Natural killer cell (primary cell): ENCODE measurements around the gene FOXL2. TPM values are rescaled to one million over a fixed set of nuclear protein-coding genes. Genes with fewer than 3 reads are reported as not detected.

ENCODE experiments used
- ATAC-seq, 3 donors: fragments of 150-1000 bp in 2 of 3; fragments of 200-7000 bp in 1 of 3; cut with Tn5 transposase; 1 replicate in 1 of 3; 2 replicates in 2 of 3; pipeline ENCODE4 v1.10.0; 2021; ENCODE audit warnings: mild to moderate bottlenecking in 2 of 3, moderate library complexity in 2 of 3
- DNase-seq, 2 donors: peaks; one replicate each; pipeline versions ENCODE4 v3.0.0 to v3.0.0-alpha.2; 2013 to 2021; ENCODE audit warnings: mixed read lengths in 1 of 2
- H3K27ac ChIP-seq: one replicate; pipeline ENCODE4 v1.5.1; 2013; ENCODE audit warnings: mild to moderate bottlenecking, low read length
- H3K27me3 ChIP-seq: one replicate; pipeline ENCODE4 v1.6.1; 2013; ENCODE audit warnings: low read length; ENCODE audit not compliant: control insufficient read depth, insufficient read depth
- H3K36me3 ChIP-seq: one replicate; pipeline ENCODE4 v1.6.1; 2013; ENCODE audit warnings: low read length; ENCODE audit not compliant: control insufficient read depth, insufficient read depth
- H3K4me1 ChIP-seq: one replicate; pipeline ENCODE4 v1.6.1; 2013; ENCODE audit warnings: low read length; ENCODE audit not compliant: control insufficient read depth, insufficient read depth
- H3K4me3 ChIP-seq: one replicate; pipeline ENCODE4 v1.5.1; 2013; ENCODE audit warnings: low read length
- H3K9me3 ChIP-seq: one replicate; pipeline ENCODE4 v1.6.1; 2013; ENCODE audit warnings: low read length; ENCODE audit not compliant: control insufficient read depth, insufficient read depth
- H3K27ac Mint-ChIP-seq, 2 donors: one replicate each; pipeline ENCODE4 v1.8.0; 2022; ENCODE audit warnings: mild to moderate bottlenecking in 2 of 2, mixed read lengths in 2 of 2, moderate library complexity in 1 of 2
- H3K27me3 Mint-ChIP-seq, 2 donors: one replicate each; pipeline ENCODE4 v1.8.0; 2022; ENCODE audit warnings: low read depth in 2 of 2, mixed read lengths in 2 of 2
- H3K36me3 Mint-ChIP-seq: one replicate; pipeline ENCODE4 v1.8.0; 2022; ENCODE audit warnings: mixed read lengths
- H3K4me1 Mint-ChIP-seq, 2 donors: one replicate each; pipeline ENCODE4 v1.8.0; 2022; ENCODE audit warnings: mixed read lengths in 2 of 2
- H3K4me3 Mint-ChIP-seq: one replicate; pipeline ENCODE4 v1.8.0; 2022; ENCODE audit warnings: mild to moderate bottlenecking, moderate library complexity, mixed read lengths
- H3K9me3 Mint-ChIP-seq, 2 donors: one replicate each; pipeline ENCODE4 v1.8.0; 2022; ENCODE audit warnings: mixed read lengths in 2 of 2
- WGBS: methylation state at CpG from one replicate; pipeline ENCODE4 v1.1.7; 2013; ENCODE audit warnings: missing lambda C conversion rate; ENCODE audit not compliant: insufficient coverage; 5-methylcytosine and 5-hydroxymethylcytosine counted together
- intact Hi-C: fragments of 100-400 bp; cut with micrococcal nuclease; formaldehyde crosslinking; loops from one replicate; pipeline ENCODE4 v1.14.2; 2022
- total RNA-seq, 4 donors: library from RNA; stranded (reverse); fragments of 120-200 nt in 1 of 4; gene quantifications; one replicate each; pipeline versions ENCODE4 v1.2.3 to v1.2.4, GENCODE V29; 2013 to 2022
- TF ChIP-seq, protein P1 (sequence below): fragments of 200-600 bp; IDR thresholded peaks from one replicate; pipeline ENCODE4 v1.8.0; 2022; ENCODE audit warnings: antibody characterized with exemption

Gene FOXL2
- total RNA-seq, 3 donors from 2014 or later (not counting 1 experiment from before 2014, with no cell fraction given) = not detected

DNA sequence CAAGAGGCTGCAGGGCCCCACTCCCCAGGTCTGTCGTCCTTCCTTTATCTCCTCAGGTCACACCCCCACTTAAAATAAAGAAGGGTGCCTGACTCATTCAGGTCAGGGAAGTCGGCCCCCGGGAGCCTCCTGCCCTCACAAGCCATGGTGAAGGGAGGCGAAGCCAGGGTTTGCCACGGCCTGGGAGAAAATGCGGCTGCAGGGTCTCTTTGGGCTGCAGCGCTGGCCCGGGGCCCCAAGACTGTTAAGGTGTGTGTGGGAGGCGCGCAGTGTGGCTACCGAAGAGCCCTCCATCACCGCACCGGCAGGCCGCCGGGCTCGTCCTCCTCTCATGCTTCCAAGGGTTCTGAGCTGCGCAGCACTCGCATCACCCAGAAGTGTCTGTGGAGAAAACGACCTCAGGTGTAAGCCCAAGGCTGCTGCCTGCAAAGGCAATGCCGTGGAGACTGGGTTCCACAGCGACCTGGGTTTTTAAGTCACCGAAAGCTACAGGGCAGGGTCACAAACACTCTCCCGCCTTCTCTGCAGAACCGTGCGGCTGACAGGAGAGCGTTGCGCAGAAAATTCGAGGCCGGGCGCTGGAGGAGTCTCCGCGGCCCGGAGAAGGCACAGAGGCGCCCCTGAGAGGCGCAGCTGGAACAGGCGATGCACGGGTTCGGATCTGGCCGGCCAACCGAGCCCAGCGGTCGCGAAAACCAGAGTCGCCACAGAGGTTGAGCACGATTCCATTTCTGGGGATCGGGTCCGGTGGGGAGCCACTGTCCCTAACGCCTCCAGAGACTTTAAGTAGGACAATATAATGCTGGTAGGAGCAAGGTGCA lies 8.7 kb downstream of the FOXL2 start:
- peaks cover 44% of the 10 kb centered on the region for H3K4me1 ChIP-seq
- Mint-ChIP-seq H3K9me3 (no peaks in the 10 kb centered on the region), H3K27ac (no peak overlapping the region), H3K27me3 (peaks cover 78 to 81% of the 10 kb centered on the region in 2 donors), H3K36me3 (no peaks in the 10 kb centered on the region), H3K4me3 (peak overlapping the region; percentile 78), H3K4me1 (peaks cover 18 to 41% of the 10 kb centered on the region in 2 donors)
- H3K27me3 ChIP-seq = peaks cover 85% of the 10 kb centered on the region
- ATAC-seq (peak in 1 of 3 donors; percentile 12), DNase-seq (peak in 1 of 2 donors; percentile 42)
- 5% methylated on average over 48 of the region's 48 CpGs for WGBS
- H3K36me3 ChIP-seq = no peaks in the 10 kb centered on the region
- TF ChIP-seq, protein P1, sequence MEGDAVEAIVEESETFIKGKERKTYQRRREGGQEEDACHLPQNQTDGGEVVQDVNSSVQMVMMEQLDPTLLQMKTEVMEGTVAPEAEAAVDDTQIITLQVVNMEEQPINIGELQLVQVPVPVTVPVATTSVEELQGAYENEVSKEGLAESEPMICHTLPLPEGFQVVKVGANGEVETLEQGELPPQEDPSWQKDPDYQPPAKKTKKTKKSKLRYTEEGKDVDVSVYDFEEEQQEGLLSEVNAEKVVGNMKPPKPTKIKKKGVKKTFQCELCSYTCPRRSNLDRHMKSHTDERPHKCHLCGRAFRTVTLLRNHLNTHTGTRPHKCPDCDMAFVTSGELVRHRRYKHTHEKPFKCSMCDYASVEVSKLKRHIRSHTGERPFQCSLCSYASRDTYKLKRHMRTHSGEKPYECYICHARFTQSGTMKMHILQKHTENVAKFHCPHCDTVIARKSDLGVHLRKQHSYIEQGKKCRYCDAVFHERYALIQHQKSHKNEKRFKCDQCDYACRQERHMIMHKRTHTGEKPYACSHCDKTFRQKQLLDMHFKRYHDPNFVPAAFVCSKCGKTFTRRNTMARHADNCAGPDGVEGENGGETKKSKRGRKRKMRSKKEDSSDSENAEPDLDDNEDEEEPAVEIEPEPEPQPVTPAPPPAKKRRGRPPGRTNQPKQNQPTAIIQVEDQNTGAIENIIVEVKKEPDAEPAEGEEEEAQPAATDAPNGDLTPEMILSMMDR = no peak
- H3K27ac ChIP-seq = no peak overlapping the region
- intact Hi-C loops = no loop called here
- no peak overlapping the region for H3K4me3 ChIP-seq
- no peaks in the 10 kb centered on the region for H3K9me3 ChIP-seq

DNA sequence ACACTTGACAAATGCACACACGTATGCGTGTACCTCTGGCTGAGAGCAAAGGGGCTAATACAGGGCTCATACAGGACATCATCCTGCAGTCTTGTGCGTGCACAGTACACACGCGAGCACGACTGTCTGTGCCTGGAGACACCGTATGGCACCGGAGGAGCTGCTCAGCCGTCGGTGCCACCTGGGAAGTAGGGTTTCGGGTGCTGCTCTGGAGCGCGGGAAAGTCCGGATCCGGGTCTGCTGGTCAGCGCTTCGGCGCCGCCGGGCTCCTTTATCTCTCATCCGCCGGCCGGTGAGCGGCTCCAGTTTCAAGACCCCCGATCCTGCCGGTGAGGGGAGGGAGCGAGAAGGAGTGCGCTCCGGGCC lies 9.3 kb downstream of the FOXL2 start:
- 3% methylated on average over 28 of the region's 29 CpGs for WGBS
- TF ChIP-seq, protein P1 = no peak
- Mint-ChIP-seq H3K36me3 (no peaks in the 10 kb centered on the region), H3K27me3 (peaks cover 76 to 81% of the 10 kb centered on the region in 2 donors), H3K9me3 (no peaks in the 10 kb centered on the region), H3K27ac (no peak overlapping the region), H3K4me1 (peaks cover 18 to 41% of the 10 kb centered on the region in 2 donors), H3K4me3 (peak overlapping the region; percentile 37)
- Histone ChIP-seq H3K4me3 (no peak overlapping the region), H3K4me1 (peaks cover 43% of the 10 kb centered on the region), H3K27me3 (peaks cover 79% of the 10 kb centered on the region), H3K9me3 (no peaks in the 10 kb centered on the region), H3K36me3 (no peaks in the 10 kb centered on the region), H3K27ac (no peak overlapping the region)
- DNase-seq (no peak), ATAC-seq (no peak)
- intact Hi-C loops = no loop called here

DNA sequence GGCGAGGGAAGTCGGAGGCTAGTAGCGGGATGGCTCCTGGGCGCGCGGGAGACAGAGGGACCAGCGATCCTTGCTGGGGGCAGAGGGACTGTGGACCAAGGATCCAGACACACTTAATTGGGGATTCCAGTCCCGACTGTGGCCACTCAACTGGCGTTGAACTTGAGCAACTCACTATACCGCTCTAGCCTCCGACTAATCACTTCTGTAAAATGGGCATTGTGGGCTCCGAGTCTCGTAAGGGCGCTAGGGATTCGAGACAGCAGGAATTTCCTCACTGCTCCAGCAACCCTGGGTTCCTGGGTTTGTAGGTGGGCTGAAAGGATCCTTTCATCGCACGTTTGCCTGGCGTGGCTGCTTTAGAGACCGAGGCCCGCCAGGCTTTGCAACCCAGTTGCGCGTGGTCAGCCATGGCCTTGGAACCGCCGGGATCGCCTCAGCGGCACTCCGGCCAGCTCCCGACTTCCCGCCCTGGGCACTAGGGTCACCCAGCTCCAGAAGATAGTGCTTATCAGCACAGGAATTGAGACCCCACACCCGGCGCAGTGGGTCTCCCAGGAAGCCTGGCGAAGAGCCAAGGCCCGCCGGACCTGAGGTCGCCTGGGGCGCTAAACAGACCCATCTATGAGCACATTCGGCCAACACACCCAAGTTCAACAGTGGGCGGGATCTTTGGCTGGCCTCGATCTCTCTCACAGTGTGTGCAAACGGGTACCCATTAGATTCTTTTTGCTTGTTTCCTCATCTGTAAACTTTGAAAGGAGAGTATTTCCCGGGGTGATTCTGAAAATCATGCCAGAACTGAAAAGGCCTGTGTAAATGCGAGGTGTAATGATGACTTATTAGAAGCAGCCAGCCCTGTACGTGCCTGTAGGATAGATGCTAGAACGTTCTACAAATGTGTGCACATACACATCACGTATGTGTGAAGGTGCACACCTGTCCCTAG lies 9.9 kb downstream of the FOXL2 start:
- TF ChIP-seq, protein P1 = no peak
- H3K4me3 ChIP-seq = no peak overlapping the region
- Mint-ChIP-seq H3K36me3 (no peaks in the 10 kb centered on the region), H3K4me1 (peaks cover 18 to 41% of the 10 kb centered on the region in 2 donors), H3K9me3 (no peaks in the 10 kb centered on the region), H3K4me3 (peak overlapping the region; percentile 37), H3K27ac (no peak overlapping the region), H3K27me3 (peaks cover 70 to 76% of the 10 kb centered on the region in 2 donors)
- no peaks in the 10 kb centered on the region for H3K36me3 ChIP-seq
- H3K4me1 ChIP-seq = peaks cover 43% of the 10 kb centered on the region
- intact Hi-C loops = loop anchor here (1.0 kb wide), 1 partner anchor 392 kb away; no protein-coding TSS in a partner anchor
- DNase-seq (peak in 1 of 2 donors; percentile 36), ATAC-seq (no peak)
- H3K9me3 ChIP-seq = no peaks in the 10 kb centered on the region
- H3K27me3 ChIP-seq = peaks cover 73% of the 10 kb centered on the region
- no peak overlapping the region for H3K27ac ChIP-seq
- 13% methylated on average over 45 of the region's 45 CpGs for WGBS
